Activated CD4-positive, alpha-beta T cell treated with anti-CD3 and anti-CD28 coated beads for 24 hours (primary cell): ENCODE measurements around the gene HPN.
"Not testable (repeated sequence)": the region's sequence is repeated elsewhere in the genome, so short reads cannot be mapped to it uniquely, and the experiment has no call there.

ENCODE experiments used
- DNase-seq, 2 donors: peaks; one replicate each; pipeline ENCODE4 v3.0.0-alpha.2; 2020; ENCODE audit warnings: low read depth in 2 of 2

The HPN gene

DNA sequence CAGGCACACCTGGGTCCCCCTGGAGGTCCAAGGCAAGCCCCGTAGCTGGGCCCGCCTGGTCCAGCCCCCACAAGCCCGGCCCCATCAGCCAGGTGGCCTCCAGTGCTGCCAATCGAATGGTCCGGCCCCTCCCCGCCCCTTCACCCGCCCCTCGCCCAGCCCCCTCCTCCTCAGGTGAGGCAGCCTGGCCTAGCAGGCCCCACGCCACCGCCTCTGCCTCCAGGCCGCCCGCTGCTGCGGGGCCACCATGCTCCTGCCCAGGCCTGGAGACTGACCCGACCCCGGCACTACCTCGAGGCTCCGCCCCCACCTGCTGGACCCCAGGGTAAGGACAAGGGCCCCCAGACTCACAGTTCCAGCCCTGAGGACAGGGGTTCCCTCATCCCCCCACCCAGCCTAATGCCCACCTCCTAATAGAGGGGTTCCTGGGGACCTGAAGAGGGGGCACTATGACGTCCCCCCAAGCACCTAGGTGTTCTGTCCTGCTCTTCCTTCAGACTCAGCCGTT is at the start of gene HPN:
Gene HPN (plus strand): TSS at position 174 of the 508 bp plus-strand sequence. CDS start 786 bp downstream, outside the sequence.
- DNase-seq = no peak

DNA sequence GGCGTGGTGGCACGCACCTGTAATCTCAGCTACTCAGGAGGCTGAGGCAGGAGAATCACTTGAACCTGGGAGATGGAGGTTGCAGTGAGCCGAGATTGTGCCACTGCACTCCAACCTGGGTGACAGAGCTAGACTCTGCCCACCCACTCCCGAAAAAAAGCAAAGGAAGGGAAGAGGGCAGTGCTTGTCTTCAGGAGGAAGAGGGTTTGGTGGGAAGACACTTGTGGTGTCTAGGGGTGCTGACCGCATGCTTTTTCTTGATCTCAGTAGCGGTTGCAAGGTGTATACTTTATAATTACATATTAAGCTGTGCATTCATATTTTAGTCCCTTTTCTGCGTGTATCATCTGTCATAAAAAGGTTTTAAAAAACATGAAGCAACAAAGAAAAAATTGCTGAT is 48.9 kb upstream of the HPN start:
- not testable (repeated sequence) for DNase-seq

DNA sequence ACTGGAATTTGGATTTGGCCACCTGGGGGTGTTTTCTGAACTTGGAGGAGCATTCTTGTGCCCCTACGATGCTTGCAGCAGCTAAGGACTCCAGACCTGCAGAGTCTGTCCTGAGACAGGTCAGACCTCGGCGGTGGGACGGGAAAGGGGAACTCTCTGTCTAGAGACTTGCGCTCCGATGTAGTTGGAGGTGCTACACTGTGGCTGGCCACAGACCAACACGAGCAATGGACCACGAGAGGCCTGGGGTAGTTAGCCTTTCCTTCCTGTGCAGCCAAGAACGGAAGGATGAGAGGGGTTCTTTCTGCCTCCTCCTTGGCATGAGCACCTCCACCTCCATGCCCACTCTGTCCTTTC is 47.3 kb upstream of the HPN start:
- DNase-seq = no peak

DNA sequence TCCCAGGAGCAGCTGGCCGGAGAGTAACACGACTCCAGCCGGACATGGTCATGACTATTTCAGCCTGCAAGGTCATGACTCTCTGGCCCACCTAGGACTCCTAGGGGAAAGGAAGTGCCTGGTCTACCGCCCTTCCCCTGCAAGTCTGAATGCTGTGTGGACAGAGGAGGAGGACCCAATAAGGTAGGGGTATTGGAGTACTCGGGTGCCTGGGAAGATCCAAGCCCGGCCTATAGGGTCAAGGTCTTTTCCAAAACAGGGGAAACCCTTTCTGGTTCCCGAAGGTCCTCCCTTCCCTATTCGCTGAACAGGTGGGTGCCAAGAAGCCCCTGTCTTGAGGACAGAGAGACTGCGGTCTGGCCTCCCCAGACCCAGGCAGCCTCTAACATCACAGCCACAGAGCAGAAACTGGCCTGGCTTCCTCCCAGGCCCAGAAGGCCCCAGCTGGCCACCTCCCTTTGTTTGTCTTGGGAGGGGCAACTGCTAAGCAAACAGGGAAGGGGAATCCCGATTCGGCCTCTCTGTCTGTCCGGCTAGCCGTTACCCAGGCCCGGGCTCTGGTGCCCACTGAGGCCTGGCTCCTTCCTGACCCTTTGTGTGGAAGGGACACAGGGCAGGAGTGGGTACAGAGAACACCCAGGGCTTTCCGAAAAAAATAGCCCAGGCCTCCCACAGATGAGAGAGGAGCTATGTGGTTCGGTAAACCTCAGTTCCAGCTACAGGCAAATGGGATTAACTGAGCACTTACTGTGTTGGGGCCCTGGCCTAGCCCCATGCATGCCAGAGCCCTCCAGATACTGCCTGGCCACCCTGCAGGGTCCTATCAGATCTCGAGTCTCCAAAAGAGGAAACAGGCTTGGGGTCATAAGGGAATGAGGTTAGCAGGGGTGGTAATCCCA is 46.6 kb upstream of the HPN start:
- DNase-seq = no peak

DNA sequence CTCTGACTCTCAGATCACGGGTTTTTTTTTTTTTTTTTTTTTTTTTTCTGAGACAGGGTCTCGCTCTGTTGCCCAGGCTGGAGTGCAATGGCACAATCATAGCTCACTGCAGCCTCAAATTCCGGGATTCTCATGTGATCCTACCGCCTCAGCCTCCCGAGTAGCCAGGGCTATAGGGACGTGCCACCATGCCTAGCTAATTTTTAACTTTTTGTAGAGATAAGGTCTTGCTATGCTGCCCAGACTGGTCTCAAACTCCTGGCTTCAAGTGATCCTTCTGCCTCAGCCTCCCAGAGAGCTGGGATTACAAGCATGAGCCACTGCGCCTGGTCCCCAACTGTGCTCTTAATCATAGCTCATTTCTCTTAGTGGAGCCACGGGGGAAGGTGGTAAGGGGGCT is 46.0 kb upstream of the HPN start:
- DNase-seq = no peak

DNA sequence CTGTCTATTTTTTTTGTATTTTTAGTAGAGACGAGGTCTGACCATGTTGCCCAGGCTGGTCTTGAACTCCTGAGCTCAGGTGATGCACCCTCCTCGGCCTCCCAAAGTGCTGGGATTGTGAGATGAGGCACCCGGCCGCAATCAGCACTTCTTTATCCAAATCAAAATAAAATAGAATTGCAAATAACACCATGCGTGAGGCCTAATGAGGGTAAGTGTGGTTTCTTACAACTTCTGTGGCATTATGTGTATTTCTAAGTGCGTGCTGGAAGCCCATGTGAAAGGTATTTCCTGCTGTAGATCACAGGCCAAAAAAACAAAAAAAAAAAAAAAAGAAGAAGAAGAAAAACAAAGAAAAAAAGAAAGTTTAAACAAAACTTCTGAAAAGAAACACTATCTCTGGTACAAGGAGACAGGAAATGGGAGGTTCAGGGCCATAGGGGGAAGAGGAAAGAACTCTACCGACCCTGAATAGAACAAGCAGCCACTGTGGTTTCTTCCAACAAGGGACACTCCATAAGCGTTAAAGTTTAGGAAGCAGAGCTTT is 44.4 kb upstream of the HPN start:
- DNase-seq = no peak

DNA sequence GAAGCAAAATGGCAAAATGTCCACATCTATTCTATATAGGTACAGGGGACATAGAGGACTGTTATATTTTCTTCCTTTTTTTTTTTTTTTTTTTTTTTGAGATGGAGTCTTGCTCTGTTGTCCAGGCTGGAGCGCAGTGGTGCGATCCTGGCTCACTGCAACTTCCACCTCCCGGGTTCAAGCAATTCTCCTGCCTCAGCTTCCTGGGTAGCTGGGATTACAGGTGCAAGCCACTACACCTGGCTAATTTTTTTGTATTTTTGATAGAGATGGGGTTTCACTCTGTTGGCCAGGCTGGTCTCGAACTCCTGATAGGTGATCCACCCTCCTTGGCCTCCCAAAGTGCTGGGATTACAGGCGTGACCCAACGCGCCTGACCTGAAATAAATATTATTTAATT is 43.3 kb upstream of the HPN start:
- DNase-seq = not testable (repeated sequence)

DNA sequence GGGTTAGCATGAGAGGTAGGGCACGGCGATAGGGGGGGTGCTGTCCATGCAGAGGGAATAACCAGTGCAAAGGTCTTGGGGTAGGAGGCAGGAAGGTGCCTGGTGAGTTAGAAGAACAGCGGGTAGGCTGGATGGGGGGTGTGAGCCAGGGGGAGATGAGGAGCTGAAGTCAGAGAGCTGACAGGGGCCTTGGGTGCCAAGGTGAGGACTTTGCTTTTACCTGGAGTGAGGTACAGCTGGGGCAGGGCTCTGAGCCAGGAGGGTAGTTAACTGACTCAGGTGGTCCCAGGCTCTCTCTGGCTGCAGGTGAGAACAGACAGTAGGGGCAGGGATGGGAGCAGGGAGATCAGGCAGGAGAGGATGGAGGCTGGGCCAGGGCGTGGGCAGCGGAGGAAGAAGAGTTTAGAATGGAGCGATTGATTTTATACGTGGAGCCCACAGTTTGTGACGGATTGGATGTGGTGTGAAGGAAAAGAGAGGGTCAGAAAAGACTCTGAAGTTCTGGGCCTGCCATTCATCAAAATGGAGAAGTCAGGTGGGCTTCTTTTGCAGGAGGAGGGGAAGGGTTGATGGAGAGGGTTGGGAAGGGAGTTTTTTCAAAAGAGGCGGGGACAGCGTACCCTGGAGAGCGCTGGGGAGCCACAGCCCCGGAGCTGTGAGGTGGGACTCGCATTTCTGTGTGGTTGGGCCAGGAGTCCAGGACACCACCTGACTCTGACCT is 42.6 kb upstream of the HPN start:
- DNase-seq = no peak

DNA sequence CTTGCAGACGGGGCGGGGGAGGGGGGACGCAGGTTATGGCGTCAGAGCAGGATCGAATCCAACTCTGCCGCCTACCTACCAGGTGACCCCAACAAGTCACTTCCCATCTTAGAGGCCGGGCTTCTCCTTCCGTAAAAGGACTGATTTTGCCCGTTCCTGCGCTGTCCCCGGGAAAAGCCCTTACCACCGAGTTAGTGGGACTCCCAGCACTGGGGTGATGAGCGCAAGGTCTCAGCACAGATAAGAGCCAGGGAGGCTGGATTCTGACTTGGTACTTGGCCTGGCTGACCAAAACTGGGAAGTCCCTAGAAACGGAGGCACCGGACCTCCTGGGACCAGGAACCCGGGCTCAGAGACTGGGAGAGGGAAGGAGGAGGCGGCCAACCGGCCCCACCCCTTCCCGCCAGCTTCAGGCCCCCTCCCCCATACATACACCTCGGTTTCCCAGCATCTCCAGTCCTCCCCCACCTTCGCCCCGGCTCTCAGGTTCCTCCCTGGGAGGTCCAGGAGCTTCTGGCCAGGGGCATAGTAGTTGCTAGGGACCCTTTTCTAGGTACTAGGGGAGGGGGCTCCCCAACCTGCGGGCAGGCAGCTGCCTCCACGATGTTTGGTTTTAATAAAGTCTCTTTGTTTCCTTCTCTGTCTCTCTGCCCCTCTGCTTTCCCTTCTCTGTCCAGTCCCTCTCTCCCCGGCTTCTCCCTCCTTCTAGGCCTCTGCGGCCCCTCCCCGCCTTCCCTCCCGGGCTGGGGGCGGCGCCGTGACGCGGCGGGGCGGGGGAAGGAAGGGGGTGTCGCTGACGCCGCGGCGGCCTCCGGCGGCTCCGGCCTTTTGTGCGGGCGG is 41.8 kb upstream of the HPN start, which contains the start of gene GRAMD1A:
Gene GRAMD1A (plus strand): TSS at position 826 of the 840 bp plus-strand sequence. CDS start 156 bp downstream, outside the sequence.
- peak; percentile 51 to 70 for DNase-seq

DNA sequence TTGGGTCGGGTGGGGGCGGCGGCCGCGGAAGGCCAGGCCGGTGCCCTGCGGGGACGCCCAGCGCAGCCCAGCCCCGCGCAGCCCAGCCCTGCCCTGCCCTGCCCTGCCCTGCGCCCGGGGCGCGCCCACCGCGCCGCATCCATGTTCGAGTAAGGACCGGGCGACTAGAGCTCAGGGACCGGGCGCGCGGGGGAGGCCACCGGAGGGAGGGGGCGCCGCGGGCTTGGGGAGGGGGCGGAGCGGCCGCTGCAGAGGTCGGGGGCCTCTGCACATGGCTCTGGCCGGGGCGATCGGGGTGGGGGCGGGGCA is 41.2 kb upstream of the HPN start:
- no peak for DNase-seq

DNA sequence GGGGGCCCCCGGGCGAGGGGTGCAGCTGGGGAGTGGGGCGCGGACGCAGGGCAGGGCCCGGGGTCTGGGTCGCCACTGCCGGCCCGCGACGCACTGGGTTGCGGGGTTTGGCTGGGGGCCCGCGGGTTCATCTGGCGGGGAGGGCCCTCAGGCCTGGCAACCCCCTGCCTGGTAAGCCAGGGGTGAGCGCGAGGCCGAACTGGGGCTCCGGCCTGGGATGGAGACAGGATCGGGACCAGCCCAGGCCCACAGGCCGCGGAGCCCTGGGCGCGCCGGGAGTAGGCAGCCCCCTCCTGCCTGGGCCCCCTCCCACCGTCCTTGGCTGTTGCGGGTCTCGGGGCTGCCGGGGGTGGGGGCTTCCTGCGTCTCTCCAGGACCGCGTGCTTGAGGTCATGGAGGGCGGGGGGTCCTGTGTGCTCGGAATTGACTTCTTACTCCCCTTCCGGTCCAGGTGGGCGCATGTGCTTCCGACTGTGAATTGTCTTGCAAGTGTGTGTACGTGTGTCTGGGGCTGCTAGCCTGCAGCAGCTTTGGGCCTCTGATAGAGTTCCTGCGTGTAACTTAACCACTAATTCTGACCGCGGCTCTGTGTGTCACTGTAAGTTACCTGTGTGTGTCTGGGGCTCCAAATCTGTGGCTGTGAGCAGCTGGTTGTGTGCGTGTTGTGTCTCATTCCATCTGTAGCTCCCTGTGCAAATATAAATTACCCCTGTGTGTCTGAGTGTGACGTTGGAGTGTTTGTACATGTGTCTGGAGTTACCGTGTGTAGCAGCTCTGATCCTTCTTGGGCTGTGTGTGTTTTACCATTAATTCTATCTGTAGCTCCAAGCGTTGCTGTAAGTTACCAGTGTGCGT is 40.6 kb upstream of the HPN start:
- peak in 1 of 2 donors; percentile 44 for DNase-seq

DNA sequence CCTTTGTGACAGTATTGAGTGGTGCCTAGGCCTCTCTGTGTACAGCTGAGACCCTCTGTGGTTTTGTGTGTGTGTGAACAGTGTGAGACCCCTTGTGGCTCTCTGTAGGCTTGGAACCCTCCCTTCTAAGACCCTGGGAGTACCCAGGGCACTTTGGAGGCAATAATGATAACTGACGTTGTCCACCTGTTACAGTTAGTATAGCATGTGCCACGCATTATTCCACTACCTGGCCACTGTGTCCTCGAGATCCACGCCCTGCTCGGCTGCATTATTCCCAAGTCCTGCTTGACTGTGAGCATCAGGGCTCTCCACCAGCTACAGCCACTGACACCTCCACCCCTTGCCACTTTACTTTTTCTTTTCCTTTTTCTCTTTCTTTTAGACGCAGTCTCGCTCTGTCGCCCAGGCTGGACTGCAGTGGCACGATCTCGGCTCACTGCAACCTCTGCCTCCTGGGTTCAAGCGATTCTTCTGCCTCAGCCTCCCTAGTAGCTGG is 39.4 kb upstream of the HPN start:
- no peak for DNase-seq

DNA sequence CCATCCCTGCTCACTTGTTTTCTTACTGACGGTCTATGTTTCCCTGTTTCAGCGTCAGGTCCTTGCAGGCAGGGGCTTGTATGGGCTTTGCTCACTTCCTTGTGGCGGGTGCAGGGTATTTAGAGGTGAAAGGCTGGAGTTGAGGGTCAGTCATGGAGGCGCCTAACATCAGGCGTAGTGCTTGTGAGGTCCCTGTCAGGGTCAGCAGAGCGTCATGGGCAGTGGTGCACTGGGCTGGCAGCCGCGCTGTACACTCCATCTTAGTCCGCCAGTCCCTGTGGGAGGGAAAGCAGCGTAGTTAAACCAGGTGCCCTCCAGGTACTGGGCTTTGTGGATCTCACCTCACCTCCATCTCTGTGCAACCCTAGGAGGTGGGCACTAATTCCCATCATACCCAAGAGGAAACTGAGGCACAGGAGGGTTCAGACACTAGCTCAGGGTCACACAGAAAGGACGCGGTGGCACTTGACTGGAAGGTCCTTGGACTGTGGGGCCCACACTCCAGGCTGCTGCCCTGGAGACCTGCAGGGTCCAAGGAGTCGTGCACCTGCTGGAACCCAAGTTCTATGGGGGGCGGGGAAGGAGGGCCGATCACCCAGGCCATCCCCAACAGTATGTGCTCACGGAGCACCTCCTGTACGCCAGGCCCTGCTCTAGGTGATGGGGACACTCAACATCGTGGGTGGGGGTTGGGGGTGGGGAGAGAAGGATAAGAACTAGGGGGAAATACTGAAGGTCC is 36.8 kb upstream of the HPN start:
- DNase-seq = no peak

DNA sequence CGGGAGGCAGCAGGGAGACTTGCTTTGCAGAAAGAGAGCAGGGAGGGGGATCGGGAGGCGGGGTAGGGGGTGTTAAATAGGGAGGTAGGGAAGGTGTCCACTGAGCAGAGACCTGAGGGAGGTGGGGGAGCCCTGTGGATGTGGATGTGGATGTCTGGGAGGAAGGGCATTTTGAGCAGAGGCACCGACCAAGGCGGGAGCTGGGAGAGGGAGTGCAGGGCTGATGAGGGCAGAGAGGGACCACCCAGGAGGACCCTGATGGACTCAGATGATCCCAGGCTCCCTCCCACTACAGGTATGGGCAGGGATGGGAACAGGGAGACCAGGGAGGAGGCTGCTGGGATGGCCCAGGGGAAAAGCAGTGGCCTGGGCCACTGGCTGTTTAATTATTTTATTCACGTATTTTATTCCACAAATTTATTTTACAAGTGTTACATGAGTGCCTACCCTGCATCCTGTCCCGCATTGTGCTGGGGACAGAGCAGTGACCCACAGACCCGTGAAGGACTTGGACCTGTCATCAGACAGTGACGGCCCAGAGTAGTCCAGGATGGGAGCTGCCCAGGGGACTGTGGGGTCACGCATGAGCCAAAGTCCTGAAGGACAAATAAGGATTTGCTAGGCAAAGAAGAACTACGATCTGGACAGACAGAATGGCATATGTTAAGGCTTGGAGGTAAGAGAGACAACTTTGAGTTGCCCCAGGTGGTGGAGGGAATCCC is 36.1 kb upstream of the HPN start:
- DNase-seq = no peak

DNA sequence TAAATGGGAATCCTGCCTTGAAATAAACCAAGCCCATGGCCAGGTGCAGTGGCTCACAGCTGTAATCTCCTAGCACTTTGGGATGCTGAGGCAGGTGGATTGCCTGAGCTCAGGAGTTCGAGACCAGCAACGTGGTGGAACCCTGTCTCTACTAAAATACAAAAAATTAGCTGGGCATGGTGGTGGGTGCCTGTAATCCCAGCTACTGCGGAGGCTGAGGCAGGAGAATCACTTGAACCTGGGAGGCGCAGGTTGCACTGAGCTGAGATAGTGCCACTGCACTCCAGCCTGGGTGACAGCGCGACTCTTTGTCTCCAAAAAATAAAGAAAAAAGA is 35.5 kb upstream of the HPN start:
- not testable (repeated sequence) for DNase-seq

DNA sequence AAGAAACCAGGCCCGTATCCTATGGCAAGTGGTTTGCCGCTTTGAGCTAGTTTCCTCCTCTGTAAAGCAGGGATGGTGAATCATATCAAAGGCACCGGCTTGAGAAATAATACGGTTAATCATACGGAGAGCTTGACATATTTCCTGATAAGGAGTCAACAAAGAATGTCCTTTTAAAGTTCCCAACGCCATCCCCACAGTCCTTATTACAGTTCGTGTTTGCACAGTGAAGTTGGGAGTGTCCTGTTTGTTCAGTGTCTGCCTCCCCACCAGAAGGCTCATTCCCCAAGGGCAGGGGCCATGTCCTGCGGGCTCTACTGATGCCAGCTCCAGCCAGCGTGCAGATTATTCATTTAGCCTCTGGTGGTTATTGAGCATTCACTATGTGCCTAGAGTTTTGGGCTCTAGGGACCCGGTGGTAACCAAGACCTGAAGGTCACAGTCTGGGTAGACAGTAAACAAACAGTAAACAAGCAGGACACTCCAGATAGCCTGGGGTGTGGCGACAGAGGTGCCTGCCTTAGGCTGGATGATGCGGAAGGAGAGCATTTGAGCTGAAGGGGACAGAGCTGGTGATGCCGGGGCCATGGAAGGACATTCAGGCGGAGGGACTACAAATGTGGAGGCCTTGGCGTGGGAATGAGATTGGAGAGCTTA is 35.1 kb upstream of the HPN start:
- DNase-seq = no peak

DNA sequence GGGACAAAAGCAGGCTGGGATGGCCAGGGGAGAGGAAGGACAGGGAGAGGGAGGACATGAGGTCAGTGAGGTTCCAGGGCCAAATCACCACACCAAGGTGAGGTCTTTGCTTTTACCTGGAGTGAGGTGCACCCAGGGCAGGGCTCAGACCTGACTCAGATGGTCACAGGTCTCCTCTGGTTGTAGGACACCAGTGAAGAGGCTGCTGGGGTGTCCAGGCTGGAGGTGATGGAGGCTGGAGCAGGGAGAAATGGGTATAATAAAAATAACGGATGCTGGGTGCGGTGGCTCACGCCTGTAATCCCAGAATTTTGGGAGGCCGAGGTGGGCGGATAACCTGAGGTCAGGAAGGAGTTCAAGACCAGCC is 34.5 kb upstream of the HPN start:
- DNase-seq = no peak

DNA sequence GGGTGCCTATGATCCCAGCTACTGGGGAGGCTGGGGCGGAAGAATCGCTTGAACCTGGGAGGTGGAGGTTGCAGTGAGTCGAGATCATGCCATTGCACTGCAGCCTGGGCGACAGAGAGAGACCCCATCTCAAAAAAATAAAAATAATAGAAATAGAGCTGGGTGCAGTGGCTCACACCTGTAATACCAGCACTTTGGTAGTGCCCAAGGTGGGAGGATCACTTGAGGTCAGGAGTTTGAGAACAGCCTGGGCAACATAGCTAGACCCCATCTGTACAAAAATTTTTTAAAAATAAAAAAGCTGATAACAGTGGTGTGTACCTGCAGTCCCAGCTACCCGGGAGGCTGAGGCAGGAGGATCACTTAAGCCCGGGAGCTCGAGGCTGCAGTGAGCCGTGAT is 34.1 kb upstream of the HPN start:
- DNase-seq = not testable (repeated sequence)

DNA sequence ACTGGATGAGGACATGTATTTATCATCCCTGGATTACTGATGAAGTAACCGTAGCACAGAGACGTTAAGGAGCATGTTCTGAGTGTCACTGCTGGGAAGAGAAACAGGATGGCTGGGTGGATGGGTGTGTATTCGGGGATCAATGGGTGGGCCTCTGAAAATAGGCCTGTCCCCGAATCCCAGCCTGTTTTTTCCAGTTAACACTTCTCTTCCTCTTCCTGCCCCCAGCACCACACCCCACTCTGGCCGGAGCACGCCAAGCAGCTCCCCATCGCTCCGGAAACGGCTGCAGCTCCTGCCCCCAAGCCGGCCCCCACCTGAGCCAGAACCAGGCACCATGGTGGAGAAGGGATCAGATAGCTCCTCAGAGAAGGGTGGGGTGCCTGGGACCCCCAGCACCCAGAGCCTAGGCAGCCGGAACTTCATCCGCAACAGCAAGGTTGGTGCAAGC is 32.6 kb upstream of the HPN start:
- DNase-seq = no peak
